Measurements from ENCODE around the gene PAXIP1. TPM values are rescaled to one million over a fixed set of nuclear protein-coding genes. Genes with fewer than 3 reads are reported as not detected.

PAXIP1 gene
- total RNA-seq, 4 donors from 2014 or later: 9.0 to 10.3 (median 9.8) TPM

DNA sequence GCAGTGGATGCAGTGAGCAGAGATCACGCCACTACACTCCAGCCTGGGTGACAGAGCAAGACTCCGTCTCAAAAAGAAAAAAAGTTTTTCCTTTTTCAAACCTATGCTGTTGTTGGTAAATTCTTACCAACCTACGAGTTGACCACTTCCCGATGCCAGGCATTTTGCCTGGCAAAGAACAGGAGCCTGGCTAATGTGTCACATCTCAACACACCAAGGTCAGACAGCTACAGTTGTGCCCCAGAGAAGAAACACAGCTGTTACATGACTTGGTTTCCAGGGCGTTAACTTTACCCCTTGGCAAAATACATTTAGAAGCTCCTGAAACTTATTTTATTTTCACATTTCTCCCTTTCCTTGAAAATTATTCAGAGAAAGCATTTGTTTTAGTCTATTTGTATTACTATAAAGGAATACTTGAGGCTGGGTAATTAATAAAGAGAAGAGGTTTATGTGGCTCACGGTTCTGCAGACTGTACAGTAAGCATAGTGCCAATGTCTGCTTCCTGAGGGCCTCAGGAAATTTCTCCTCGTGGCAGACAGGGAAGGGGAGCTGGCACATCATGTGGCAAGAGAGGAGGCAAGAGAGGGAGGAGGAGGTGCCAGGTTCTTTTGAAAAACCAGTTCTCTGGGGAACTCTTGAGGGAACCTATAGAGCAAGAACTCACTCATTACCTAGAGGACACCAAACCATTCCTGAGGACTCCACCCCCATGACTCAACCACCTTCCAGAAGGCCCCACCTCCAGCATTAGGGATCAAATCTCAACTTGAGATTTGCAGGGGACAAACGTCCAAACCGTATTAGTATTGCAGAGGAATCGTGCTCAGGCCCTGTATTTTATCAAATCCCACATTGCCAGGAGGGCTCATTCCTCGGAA, 83.3 kb downstream of the PAXIP1 start:
- TF ChIP-seq, protein P1, sequence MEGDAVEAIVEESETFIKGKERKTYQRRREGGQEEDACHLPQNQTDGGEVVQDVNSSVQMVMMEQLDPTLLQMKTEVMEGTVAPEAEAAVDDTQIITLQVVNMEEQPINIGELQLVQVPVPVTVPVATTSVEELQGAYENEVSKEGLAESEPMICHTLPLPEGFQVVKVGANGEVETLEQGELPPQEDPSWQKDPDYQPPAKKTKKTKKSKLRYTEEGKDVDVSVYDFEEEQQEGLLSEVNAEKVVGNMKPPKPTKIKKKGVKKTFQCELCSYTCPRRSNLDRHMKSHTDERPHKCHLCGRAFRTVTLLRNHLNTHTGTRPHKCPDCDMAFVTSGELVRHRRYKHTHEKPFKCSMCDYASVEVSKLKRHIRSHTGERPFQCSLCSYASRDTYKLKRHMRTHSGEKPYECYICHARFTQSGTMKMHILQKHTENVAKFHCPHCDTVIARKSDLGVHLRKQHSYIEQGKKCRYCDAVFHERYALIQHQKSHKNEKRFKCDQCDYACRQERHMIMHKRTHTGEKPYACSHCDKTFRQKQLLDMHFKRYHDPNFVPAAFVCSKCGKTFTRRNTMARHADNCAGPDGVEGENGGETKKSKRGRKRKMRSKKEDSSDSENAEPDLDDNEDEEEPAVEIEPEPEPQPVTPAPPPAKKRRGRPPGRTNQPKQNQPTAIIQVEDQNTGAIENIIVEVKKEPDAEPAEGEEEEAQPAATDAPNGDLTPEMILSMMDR (IDR thresholded peaks at IDR 0.05): no peak
- no peak overlapping the region for H3K4me3 ChIP-seq
- 65 to 68% methylated on average over 11 of the region's 11 CpGs for WGBS, 2 donors
- H3K27ac ChIP-seq: no peak overlapping the region
- no peak for DNase-seq (ENCODE audit: low spot score in 2 of 2)
- peaks cover 0 to 2% (median 0%) of the 10 kb centered on the region in 4 donors for H3K4me1 ChIP-seq
- H3K36me3 ChIP-seq: no peaks in the 10 kb centered on the region
- peaks cover 0 to 20% of the 10 kb centered on the region in 2 donors for H3K27me3 ChIP-seq
- no peaks in the 10 kb centered on the region for H3K9me3 ChIP-seq

DNA sequence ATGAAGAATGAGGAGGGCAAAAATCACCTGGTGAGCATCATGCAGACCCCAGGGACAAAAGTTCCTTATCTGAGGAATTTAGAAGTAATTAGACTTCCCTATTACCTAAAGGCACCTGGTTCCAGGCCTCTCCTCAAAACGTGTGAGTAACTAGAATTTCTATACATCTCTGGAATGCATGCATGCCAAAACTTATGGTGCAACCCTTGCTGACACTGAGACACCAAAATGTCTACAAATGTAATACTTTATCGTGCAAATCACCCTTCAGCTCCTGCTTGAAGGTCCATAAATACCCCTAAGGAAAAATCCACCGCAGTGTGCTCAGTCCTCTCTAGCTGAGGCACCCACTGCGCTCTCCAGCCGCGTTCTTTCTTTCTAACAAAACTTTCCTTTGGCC, 84.2 kb downstream of the PAXIP1 start:
- Histone ChIP-seq H3K27ac (no peak overlapping the region), H3K4me3 (no peak overlapping the region), H3K36me3 (no peaks in the 10 kb centered on the region), H3K4me1 (peaks cover 0 to 10% (median 6%) of the 10 kb centered on the region in 4 donors), H3K9me3 (no peaks in the 10 kb centered on the region), H3K27me3 (peaks cover 0 to 27% of the 10 kb centered on the region in 2 donors)
- no peak for TF ChIP-seq EP300 (IDR thresholded peaks at IDR 0.05)
- TF ChIP-seq POLR2A (IDR thresholded peaks at IDR 0.05): no peak
- TF ChIP-seq, protein P1 (IDR thresholded peaks at IDR 0.05): no peak
- 76 to 77% methylated on average over 6 of the region's 6 CpGs for WGBS, 2 donors
- DNase-seq (ENCODE audit: low spot score in 2 of 2): no peak

DNA sequence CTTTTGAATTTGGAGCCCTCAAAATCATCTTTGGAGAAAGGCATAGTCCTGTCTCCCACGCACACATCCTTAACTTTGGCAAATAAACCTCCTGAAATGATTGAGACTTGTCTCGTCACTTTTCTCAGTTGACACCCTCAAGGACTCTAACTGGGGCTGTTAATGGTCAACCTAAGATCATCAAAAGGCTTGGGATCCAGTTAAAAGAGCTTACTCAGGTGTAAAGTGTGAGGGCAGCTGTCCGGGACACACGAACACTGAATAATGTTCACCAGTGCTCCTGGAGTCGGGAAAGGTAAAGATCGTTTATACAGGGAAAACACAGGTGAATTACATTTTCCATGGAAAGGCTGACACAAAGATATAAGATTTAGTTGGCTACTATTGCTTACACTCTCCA, 84.7 kb downstream of the PAXIP1 start:
- no peak for DNase-seq (ENCODE audit: low spot score in 2 of 2)
- peaks cover 0 to 10% (median 6%) of the 10 kb centered on the region in 4 donors for H3K4me1 ChIP-seq
- TF ChIP-seq EP300 (IDR thresholded peaks at IDR 0.05) (no peak), POLR2A (IDR thresholded peaks at IDR 0.05) (no peak)
- TF ChIP-seq, protein P1 (IDR thresholded peaks at IDR 0.05): no peak
- H3K27ac ChIP-seq: no peak overlapping the region
- no peak overlapping the region for H3K4me3 ChIP-seq
- H3K27me3 ChIP-seq: peaks cover 0 to 27% of the 10 kb centered on the region in 2 donors
- no peaks in the 10 kb centered on the region for H3K9me3 ChIP-seq
- WGBS, 2 donors: 79 to 80% methylated on average over 6 of the region's 6 CpGs
- no peaks in the 10 kb centered on the region for H3K36me3 ChIP-seq

DNA sequence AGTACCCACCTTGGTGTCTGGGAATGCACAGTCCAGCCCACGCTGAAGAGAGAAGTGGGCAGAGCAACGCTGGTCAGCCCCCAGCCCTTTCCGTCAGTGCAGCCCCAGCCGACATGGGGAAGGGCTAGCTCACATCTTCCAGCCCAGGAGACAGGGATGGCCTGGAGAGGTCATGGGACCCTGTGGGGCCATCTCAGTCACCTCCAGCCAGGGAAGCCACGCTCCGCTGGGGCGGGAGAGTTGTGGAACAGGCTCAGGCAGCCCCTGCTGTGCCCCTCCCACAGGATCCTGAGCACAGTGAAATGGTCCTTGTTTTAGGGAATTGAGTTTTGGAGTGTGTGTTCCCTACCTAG, 85.1 kb downstream of the PAXIP1 start:
- DNase-seq (ENCODE audit: low spot score in 2 of 2): no peak
- TF ChIP-seq, protein P1 (IDR thresholded peaks at IDR 0.05): no peak
- TF ChIP-seq EP300 (IDR thresholded peaks at IDR 0.05): no peak
- TF ChIP-seq POLR2A (IDR thresholded peaks at IDR 0.05): no peak
- no peak overlapping the region for H3K27ac ChIP-seq
- H3K36me3 ChIP-seq: no peaks in the 10 kb centered on the region
- H3K27me3 ChIP-seq: peaks cover 0 to 27% of the 10 kb centered on the region in 2 donors
- 66 to 86% methylated on average over 7 of the region's 7 CpGs for WGBS, 2 donors
- H3K9me3 ChIP-seq: no peaks in the 10 kb centered on the region
- no peak overlapping the region for H3K4me3 ChIP-seq
- H3K4me1 ChIP-seq: peaks cover 0 to 10% (median 6%) of the 10 kb centered on the region in 4 donors

Data from tibial nerve (tissue), 4 donors.